ENCODE results near the gene BMP2.

Gene BMP2

DNA sequence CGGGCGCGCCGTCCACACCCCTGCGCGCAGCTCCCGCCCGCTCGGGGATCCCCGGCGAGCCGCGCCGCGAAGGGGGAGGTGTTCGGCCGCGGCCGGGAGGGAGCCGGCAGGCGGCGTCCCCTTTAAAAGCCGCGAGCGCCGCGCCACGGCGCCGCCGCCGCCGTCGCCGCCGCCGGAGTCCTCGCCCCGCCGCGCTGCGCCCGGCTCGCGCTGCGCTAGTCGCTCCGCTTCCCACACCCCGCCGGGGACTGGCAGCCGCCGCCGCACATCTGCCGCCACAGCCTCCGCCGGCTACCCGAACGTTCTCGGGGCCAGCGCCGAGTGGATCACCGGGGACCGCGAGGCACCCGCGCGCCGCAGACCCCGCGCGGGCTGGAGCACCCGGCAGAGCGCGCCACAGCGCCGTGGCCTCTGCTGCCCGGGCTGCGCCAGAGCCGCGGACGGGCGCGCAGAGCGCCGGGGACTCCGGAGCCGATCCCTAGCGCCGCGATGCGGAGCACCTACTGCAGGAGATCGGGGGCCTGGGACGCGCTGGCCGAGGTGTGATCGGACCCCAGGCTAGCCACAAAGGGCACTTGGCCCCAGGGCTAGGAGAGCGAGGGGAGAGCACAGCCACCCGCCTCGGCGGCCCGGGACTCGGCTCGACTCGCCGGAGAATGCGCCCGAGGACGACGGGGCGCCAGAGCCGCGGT lies at the start of gene BMP2:
Gene BMP2, plus strand, starts transcription at position 151 of the 692 bp plus-strand sequence. CDS start 2,441 bp downstream, outside the sequence.
- DNase-seq, result peak in 1 of 2 experiments; percentile 21

DNA sequence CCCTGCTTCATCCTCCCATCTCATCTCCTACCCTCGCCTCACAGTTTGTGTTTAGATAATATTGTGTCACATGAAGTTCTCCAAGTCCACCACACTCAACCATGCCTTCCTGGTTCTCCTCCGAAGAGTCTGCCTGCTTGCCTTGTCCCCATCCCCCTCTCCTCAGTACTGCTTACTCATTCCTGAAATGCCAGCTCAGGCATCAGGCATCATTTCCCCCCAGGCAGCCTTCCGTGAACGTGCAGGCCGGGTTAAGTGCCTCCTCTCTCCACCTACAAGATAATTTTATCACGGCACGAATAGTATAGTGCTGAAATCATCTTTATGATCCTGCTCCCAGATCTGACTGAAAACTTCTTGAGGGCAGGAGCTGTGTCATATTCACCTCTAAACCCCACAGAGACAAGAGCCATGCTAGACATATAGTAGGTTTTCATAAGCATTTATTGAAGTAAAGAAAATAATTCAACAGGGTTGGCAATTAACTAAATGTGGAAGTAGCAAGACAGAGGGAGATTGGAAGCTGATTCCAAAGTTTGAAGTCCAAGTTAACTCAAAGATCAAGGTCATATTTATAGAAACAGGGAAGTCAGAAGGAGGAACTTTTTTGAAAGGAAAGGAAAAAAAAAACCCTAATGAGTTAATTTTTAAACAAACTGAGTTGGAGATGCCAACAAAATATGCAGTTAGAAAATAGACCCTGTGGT lies 48.7 kb upstream of the BMP2 start:
- DNase-seq, result no peak

DNA sequence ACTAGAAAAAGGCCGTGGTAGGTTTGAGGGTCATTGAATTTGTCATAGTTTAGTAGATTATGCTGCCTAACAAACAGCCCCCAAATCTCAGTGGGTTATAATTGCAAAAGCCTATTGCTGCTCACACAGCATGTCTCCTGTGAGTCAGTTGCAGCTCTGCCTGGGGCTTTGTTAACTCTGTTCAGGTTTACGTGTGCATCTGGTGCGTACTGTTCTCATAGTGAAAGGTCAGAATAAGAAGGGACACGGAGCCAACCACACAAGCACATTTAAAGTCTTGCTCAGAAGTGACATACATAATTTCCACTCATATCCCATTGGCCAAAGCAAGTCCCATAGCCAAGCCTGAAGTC lies 48.1 kb upstream of the BMP2 start:
- DNase-seq, result no peak

DNA sequence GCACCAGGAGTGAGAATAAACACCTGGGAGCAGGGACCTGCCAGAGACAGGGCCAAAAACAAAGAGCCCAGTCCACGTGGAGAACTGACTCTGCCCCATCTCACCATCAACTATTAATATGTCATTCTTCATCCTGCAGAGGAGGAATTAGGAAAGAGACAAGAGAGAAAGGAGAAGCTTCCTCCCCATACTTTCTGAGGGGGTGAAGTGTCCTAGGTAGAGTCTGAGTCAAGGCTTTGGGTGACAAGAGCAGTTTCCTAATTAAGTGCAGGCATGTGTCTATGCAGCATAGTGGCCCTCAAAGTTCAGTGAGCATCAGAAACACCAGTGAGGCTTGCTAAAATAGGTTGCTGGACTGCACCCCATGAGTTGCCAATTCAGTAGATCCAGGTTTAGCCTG lies 40.7 kb upstream of the BMP2 start:
- no peak for DNase-seq

DNA sequence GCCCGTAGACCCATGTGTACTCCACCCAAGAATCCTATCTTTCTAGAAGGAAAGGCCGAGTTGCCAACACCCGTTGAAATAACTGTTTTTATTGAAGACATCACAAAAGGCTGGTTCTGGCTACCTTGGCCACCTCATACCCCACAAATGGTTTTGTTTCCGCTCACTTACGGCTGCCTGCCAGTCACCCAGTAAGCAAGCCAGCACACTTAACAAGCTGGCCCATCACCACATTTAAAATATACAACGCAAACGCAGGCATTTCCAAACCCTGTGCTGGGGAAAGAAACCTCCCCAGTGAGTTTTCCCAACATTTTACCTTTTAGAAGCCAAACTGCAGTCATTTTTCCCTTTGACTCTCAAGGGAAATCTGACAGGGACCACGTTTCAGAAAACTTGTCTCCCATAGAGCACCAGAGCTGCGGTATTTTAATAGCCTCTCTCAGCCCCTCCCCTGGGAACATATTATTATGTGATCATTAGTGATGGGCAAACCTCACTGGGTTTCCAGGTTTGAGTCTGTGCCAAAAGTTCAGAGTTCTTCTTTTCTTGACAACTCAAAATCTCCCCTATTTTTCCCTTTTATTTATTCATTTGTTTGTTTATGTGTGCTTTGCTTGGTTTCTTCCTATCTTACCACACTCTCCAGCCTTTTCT lies 36.7 kb upstream of the BMP2 start:
- no peak for DNase-seq

DNA sequence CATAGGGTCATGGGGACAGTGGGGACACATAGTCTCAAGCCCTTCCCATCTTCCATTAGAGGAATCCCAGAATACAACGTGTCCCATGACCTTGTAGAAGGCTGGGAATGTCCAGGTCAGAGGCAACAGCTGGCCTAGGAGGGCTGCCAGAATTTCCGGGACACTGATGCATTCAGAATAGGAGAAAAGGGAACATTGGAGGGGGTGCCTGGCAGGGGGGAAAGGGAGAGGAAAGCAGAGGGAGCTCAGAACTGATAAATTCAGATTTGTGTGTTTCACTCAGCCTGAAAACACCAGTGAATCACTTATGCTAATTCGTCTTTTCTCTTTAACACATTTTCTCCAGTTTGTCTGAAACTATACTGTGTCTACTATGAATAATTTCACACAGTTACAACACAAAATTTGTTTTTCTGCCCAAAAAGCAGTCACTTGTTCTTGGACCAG lies 35.5 kb upstream of the BMP2 start:
- DNase-seq, result no peak

DNA sequence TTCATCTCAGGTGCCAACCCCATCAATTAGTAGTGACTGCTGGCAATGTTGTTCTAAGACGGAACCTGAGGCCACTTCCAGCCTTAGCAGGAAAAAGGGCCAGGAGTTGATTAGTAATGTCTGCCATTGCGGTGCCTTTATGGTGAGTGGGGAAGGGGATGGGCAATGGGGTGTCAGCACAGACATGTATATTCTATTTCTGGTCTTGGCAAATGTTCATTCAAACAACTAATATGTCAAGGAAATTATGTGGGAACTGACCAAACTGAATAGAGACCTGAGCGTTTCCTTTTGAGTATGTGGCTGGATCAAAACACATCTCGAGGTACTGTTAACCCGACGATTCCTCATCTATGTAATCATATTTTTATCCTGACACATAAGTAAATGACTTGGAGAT lies 34.6 kb upstream of the BMP2 start:
- DNase-seq, result no peak

DNA sequence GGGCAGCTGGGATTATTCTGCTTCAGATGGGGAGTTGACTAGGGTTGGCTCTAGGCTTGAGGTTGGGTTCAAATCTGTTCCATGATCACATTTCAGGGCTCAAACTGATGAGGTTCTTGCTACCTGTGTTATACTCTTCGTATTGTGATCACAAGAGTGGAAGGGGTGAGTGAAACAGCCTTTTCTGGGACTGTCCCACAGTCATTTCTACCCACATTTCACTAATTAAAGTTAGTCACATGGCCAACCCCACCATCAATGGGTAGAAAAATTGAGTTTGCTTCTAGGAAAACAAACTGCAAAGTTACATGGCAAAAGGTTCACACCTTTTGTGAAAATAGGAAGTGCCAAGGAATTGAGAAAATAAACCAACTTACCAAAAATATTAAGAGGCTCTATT lies 33.5 kb upstream of the BMP2 start:
- no peak for DNase-seq

DNA sequence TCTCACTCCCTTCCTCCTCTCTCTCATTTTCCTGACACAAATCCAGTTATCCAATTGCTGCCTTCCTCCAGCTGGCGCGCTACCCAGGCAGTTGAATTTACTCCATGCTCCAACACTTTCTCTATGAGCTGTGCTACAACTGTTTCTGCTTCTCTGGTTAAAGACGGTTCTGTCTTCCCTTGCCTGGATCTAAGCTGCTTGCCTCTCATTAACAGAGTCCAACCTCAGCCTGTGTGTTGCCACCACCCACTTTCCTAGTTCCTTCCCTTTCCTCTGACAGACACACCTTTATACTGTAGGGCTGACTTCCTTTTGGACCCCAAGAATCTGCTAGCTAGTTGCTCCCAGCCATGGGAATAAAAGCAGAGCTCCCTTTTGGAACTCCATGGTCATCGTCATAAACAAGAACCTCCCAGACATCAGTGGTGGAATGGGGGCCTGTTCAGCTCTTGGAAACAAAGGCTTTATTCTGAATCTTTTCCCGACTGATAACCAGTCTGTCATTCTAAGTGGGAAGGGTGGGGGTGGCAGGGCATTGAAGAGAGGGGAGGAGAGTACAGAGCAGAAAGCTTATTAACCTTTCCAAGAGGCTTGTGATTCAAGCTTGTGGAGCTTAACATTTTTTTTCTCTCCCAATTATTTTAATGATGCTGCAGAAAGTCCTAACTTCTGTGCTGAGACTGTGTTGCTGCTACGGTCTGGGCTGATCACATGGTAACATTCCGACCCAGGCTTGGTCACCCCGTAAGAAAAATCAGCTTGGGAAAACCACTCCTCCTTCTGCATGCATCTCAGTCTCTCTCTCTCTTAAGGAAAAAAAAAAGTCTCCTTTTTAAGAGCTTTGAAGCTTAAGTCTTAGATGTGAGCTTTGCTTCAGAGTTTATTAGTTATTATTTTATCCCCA lies 31.3 kb upstream of the BMP2 start:
- DNase-seq, result no peak

DNA sequence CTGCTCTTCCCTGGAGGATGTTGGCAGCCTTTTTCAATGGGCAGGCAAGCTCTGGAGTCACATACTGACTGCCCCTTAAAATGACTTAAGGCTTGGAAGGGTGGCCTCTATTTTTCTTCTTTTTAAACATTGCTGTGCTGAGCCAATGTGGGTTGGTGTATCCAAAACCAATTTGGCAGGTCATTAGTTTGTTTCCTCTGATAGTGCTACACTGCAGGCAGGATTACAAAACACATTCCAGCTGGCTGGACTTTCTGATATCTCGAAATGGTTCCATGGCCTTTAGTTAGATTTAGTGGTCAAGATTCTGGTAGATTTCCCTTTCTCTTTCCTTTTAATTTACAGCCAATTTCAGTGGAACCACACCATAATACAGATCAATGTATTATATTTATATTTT lies 28.1 kb upstream of the BMP2 start:
- no peak for DNase-seq

DNA sequence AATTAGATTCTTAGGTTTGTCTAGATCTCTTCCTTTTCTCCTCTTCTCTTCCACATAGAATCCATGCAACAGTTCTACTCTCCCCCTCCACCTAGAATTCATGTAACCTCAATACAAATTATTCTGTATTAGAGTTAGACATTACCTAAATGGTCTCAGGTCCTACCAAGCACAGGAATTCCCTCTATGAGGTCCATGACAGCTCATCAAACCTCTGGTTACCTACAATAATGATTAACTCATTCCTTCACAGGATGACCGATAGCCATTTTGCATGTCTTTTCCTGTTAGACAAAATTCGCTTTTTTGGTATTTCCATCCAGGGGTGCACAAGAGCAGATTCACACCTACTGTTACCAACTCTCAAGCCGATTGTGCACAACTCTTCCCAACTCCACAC lies 27.4 kb upstream of the BMP2 start:
- DNase-seq, result no peak

DNA sequence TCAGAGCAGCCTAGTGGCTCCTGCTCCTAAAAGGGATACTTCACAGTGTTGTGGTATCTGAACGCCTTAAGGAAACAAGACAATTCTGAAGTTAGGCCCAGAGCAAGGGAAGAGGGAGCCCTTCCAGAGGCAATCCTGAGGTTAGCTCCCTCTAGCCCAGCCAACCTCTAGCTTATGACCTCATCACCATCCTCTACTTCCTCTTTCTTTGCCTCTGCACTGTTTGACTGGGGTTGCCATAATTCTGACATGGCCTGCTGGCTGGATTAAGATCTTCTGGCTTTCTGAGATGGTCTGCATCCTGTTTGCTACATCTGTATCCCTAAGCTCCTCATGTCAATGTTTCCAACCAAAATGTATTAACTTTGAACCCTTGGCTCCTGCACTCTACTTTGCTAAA lies 23.3 kb upstream of the BMP2 start:
- DNase-seq, result no peak

DNA sequence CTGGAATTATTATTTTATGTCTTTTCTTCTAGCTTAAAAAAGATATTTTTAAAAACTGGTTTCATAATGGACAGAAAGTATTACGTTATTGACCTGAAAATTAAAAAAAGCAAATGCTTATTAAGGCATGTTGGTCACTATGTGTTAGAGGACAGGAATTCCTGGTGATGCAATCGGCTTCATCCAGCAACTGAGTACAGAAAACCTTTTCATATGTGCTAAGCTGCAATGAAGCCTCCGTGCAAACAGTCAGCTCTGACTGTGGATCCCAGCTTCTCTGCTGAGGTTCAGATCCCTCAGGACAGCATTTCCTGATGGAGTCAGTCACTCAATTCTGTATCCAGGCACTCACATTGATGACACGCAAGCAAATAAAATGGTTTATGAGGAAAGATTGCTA lies 22.7 kb upstream of the BMP2 start:
- DNase-seq, result no peak

DNA sequence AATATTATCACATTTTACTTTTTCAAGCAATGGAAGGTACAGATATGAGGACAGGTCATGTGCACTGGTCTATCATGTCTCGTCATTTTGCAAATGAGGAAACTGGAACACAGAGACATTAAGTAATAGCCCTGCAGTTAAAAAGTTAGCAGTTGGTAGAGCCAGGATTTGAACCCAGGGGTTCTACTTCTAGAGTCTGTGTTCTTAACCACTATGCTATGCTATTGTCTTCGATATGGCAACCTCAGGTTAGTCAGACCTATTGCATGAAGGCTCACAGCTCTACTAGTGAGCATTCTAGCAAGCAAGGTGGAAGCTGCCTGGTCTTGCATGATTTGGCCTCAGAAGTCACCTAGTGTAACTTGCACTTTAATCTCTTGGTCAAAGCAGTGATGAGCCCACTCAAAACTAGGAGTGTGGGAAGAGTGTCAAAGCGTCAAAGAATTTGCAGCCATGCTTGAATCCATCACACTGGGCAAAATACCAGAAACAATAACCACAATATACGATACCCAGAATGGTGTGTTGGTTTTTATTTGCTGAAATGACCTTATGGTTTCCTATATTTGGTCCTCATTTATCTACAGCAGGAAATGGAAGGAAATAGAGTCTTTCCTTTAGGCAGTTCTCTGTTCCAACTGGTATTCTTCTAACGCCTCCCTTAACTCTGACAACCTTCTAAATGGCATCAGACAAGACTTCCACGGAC lies 20.4 kb upstream of the BMP2 start:
- no peak for DNase-seq

DNA sequence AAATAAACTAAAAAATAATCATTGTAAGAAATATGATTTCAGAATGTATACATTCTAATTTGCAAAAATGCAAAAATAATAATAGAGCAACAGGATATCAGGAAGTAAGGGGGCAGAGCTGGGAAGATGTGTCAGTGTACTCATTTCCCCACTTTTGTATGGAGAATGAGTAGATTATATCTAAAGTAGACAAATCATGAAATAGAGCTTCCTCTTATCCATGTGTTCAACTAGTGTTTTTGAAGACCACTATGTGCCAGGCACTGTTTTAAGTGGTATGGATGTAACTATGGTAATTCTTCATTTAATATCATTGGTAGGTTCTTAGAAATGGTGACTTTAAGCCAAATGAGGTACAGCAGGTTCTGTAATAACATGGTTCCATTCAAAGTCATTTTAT lies 17.0 kb upstream of the BMP2 start:
- DNase-seq, result no peak

DNA sequence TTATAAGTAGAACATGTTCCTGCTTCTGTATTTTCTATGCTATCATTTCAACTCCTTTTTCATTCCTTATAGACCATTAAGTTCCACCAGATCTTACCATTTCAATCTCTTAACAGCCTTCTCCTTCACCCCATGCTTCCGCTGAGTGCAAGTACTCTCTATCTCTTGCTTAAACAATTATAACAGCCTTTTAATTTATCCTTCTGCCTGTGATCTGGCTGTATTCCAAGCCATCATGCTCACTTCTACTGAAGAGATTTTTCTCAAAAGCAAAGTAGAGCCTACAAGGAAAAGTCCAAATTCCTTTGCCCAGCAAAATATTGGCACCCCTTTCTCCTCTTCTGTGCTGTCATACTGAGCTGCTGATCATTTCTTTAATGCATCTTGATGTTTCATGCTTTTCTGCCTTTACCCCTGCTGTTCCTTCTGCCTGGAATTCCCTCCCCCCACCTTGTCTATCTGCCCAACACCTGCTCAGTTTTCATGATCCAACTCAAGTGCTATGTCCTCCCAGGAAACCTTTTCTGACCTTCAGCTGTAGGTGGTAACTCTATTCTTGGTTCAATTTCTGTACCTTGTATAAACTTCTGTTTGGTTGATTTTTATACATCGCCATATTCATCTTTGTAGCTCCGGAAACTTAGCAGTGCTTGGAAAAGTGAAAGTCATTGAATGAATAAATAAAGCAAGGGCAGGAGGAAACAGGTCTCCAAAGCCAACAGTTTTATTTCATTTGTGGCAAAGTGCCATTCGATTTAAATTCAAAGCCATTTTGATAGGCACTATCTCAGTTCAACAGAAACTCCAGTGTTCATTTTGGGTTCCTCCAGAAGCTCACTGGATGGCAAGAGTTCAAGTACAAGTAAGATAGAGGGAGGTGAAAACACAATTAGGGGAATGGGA lies 10.5 kb upstream of the BMP2 start:
- no peak for DNase-seq

DNA sequence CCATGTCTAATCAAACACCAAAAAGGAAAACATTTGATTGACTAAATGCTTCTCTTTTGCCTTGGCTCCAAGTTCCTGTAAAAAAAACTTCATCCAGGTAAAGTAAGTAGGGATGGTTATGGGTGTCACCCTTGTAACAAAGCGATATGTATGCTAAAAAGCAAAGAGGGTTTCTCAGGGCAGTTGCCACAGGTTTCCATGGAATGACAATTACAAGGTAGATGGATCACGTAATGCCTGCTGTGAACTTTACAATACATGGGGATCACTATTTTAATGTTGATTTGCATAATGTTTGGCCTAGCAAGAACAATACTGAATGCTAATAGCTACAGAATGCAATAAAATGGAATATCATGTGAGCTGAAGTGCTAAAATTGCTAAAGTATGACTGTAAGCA lies 2.9 kb upstream of the BMP2 start:
- DNase-seq, result no peak

DNA sequence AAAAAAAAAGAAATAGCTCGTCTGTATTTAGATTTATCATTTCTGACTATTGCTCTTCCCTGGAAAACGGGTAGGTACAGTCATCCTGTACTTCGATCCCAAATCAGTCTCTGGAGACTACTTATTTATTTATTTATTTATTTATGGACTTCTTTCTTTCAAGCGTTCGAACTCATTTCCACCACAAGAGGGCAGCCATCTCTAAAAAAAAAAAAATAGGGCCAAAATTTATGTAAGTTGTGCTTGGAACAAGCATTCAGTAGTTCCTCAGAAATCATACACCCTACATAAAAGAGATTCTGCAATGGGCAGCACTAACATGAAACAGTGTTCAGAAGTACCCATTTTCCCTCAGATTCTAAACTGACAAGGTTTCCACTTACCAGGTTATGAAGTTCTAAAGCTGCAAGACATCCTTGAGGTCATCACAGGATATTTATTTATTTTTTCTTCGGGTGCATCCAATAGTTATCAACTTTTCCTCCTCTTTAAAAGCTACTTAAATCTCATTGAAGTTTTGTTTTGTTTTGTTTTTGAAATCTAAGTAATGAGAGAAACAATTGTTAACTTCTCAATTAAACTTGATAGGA lies 1.9 kb upstream of the BMP2 start:
- DNase-seq, result peak; percentile 47 to 79

DNA sequence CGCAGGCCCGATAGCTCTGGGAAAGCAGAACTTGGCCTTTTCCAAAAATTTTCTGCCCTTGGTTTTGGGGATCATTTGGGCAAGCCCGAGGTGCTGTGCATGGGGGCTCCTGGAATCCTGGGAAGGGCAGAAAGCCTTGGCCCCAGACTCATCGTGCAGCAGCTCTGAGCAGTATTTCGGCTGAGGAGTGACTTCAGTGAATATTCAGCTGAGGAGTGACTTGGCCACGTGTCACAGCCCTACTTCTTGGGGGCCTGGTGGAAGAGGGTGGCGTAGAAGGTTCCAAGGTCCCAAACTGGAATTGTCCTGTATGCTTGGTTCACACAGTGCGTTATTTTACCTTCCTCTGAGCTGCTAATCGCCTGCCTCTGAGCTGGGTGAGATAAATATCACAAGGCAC lies 1.1 kb upstream of the BMP2 start:
- DNase-seq, result no peak

DNA sequence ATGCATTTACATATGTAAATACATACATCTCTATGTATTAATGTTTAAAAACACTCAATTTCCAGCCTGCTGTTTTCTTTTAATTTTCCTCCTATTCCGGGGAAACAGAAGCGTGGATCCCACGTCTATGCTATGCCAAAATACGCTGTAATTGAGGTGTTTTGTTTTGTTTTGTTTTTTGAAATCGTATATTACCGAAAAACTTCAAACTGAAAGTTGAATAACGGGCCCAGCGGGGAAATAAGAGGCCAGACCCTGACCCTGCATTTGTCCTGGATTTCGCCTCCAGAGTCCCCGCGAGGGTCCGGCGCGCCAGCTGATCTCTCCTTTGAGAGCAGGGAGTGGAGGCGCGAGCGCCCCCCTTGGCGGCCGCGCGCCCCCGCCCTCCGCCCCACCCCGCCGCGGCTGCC lies 355 bp upstream of the BMP2 start:
- DNase-seq, result no peak

Measured in SW 1271 (cell line).